HepG2 (cell line): ENCODE measurements around the gene CCDC73. TPM values are rescaled to one million over a fixed set of nuclear protein-coding genes. Genes with fewer than 3 reads are reported as not detected.

Experiments used
- ARNT2 ChIP-seq: sonication (generic); formaldehyde crosslinking; IDR thresholded peaks from 2 replicates; pipeline ENCODE4 v1.8.0; 2022; ENCODE audit warnings: mild to moderate bottlenecking, low read depth, missing genetic modification reagents, moderate library complexity
- DMAP1 ChIP-seq: IDR thresholded peaks from 2 replicates; pipeline ENCODE4 v1.6.1; 2016
- EEA1 ChIP-seq: sonication (generic); formaldehyde crosslinking; IDR thresholded peaks from 2 replicates; pipeline ENCODE4 v1.5.1; 2020; ENCODE audit warnings: mild to moderate bottlenecking, missing genetic modification reagents, borderline replicate concordance
- ETV5 ChIP-seq: IDR thresholded peaks from 2 replicates; pipeline ENCODE4 v1.6.1; 2018; ENCODE audit warnings: missing biosample characterization, missing genetic modification reagents, inconsistent platforms, borderline replicate concordance
- PHB2 ChIP-seq: fragments of 450-650 bp; IDR thresholded peaks from 2 replicates; pipeline ENCODE4 v1.6.1; 2018; ENCODE audit not compliant: partially characterized antibody
- REST ChIP-seq, 2 experiments: IDR thresholded peaks; 2 replicates each; pipeline ENCODE4 v1.6.1; 2011 to 2012; ENCODE audit warnings: low read length in 2 of 2, borderline replicate concordance in 1 of 2, low read depth in 1 of 2, mild to moderate bottlenecking in 1 of 2, moderate library complexity in 1 of 2
- RNF219 ChIP-seq: sonication (generic); formaldehyde crosslinking; IDR thresholded peaks from 2 replicates; pipeline ENCODE4 v1.5.0; 2020; ENCODE audit warnings: mild to moderate bottlenecking, missing genetic modification reagents
- TEAD2 ChIP-seq: sonication (generic); formaldehyde crosslinking; IDR thresholded peaks from 2 replicates; pipeline ENCODE4 v1.9.0; 2021; ENCODE audit warnings: missing genetic modification reagents
- ZBTB10 ChIP-seq: sonication (generic); formaldehyde crosslinking; IDR thresholded peaks from 2 replicates; pipeline ENCODE4 v1.4.0; 2020; ENCODE audit warnings: missing genetic modification reagents, borderline replicate concordance
- ZBTB26 ChIP-seq: IDR thresholded peaks from 2 replicates; pipeline ENCODE4 v1.6.1; 2016; ENCODE audit warnings: missing compliant biosample characterization, missing genetic modification reagents, borderline replicate concordance
- ZC3H13 ChIP-seq: sonication (generic); formaldehyde crosslinking; IDR thresholded peaks from 2 replicates; pipeline ENCODE4 v1.8.1; 2023; ENCODE audit warnings: mild to moderate bottlenecking, missing genetic modification reagents, moderate library complexity
- ZNF138 ChIP-seq: sonication (generic); formaldehyde crosslinking; IDR thresholded peaks from 2 replicates; pipeline ENCODE4 v1.5.0; 2020; ENCODE audit warnings: mild to moderate bottlenecking, low read depth, missing genetic modification reagents
- ZNF496 ChIP-seq: sonication (generic); formaldehyde crosslinking; IDR thresholded peaks from 2 replicates; pipeline ENCODE4 v1.8.1; 2023; ENCODE audit warnings: mild to moderate bottlenecking, moderate library complexity, missing genetic modification reagents; ENCODE audit not compliant: insufficient replicate concordance
- ZNF549 ChIP-seq: sonication (generic); formaldehyde crosslinking; IDR thresholded peaks from 2 replicates; pipeline ENCODE4 v1.5.0; 2020; ENCODE audit warnings: missing genetic modification reagents
- ZNF570 ChIP-seq: sonication (generic); formaldehyde crosslinking; IDR thresholded peaks from 2 replicates; pipeline ENCODE4 v1.4.0; 2020; ENCODE audit warnings: mild to moderate bottlenecking, missing genetic modification reagents, borderline replicate concordance
- ZNF629 ChIP-seq: sonication (generic); formaldehyde crosslinking; conservative IDR thresholded peaks from 2 replicates; pipeline ENCODE4 v1.5.0; 2020; ENCODE audit warnings: missing genetic modification reagents
- ZNF704 ChIP-seq: sonication (generic); formaldehyde crosslinking; IDR thresholded peaks from 2 replicates; pipeline ENCODE4 v1.8.1; 2023; ENCODE audit warnings: mild to moderate bottlenecking, inconsistent platforms, moderate library complexity, missing genetic modification reagents, borderline replicate concordance
- ZNF878 ChIP-seq: sonication (generic); formaldehyde crosslinking; IDR thresholded peaks from 2 replicates; pipeline ENCODE4 v1.8.1; 2023; ENCODE audit warnings: mild to moderate bottlenecking, missing genetic modification reagents, moderate library complexity
- polyA plus RNA-seq, 8 experiments: library from polyadenylated mRNA; depleted of rRNA in 3 of 8; stranded (reverse) in 7 of 8; unstranded in 1 of 8; fragments of >200 nt; fragmentation: Illumina TruSeq in 4 of 8; extraction: Trizol in 4 of 8; gene quantifications; 2 replicates each; pipeline versions ENCODE4 v1.2.1 to v1.2.3, GENCODE V29; 2011 to 2016; ENCODE audit warnings: low read depth in 4 of 8, missing spikeins in 1 of 8, mixed read lengths in 1 of 8; ENCODE audit not compliant: insufficient read depth in 1 of 8
- total RNA-seq, 5 experiments: library from RNA; depleted of rRNA; stranded (reverse); fragments of >200 nt; fragmentation: Illumina TruSeq; extraction: Trizol; gene quantifications; 2 replicates each; pipeline ENCODE4 v1.2.3, GENCODE V29; 2016; ENCODE audit warnings: low read depth in 1 of 5

Gene CCDC73
- total and polyA plus RNA-seq, 2 of the 13 experiments (the other 11 are each of a cell fraction or from before 2014, with no cell fraction given) = 0.01 to 0.11 TPM

- no peak for TF ChIP-seq RNF219 (CRISPR knock-in tag)
- no peak for TF ChIP-seq ETV5 (CRISPR knock-in tag)
- no peak for TF ChIP-seq PHB2
- 0 out of 2 replicates have a peak, but pooled peaks have one; percentile 68 for TF ChIP-seq EEA1
- no peak for TF ChIP-seq ZNF878
- TF ChIP-seq ZNF704 = no peak
- TF ChIP-seq ARNT2 (CRISPR knock-in tag) = peak; percentile 52; the same call in 1 of the 2 replicates
- TF ChIP-seq TEAD2 (CRISPR knock-in tag) = no peak
- no peak for TF ChIP-seq ZNF496 (CRISPR knock-in tag)
- TF ChIP-seq DMAP1 = no peak
- TF ChIP-seq ZNF549 (CRISPR knock-in tag) = no peak
- TF ChIP-seq ZNF570 (CRISPR knock-in tag) = no peak
- no peak for TF ChIP-seq ZNF629
- TF ChIP-seq ZBTB26 = no peak
- TF ChIP-seq REST (IDR thresholded peaks at IDR 0.05; ENCODE audit: borderline replicate concordance in 1 of 2, low read depth in 1 of 2, low read length in 2 of 2) = no peak
- TF ChIP-seq ZNF138 (CRISPR knock-in tag) = no peak
- TF ChIP-seq ZC3H13 (CRISPR knock-in tag) = no peak
- no peak for TF ChIP-seq ZBTB10 (CRISPR knock-in tag)
These were observed 35.4 kb upstream of the CCDC73 start, which contains the start of gene PRRG4 (continued) for GRCh38 chr11:32829680-32830412.
